GM21360 (cell line): ENCODE results near the gene SBDS.
"Not testable (repeated sequence)": the region's sequence is repeated elsewhere in the genome, so short reads cannot be mapped to it uniquely, and the experiment has no call there.

ENCODE experiments used
- ATAC-seq: cut with Tn5 transposase; IDR thresholded peaks from one replicate; pipeline ENCODE4 v1.9.1; 2021; ENCODE audit warnings: mild to moderate bottlenecking, moderate library complexity; ENCODE audit not compliant: unreplicated experiment

Gene SBDS

GRCh38 chr7:66996444-66997191, 1.2 kb upstream of the SBDS start, which contains the start of gene TYW1:
TSS of gene TYW1 (plus strand) at chr7:66996833. CDS start at chr7:66996979, 146 bp downstream.
- peak; percentile 82 for ATAC-seq

- not testable (repeated sequence) for ATAC-seq
Measured at GRCh38 chr7:66994691-66995049, 716 bp downstream of the SBDS start.

GRCh38 chr7:66994051-66994450, 1.3 kb downstream of the SBDS start:
- ATAC-seq = not testable (repeated sequence)

DNA sequence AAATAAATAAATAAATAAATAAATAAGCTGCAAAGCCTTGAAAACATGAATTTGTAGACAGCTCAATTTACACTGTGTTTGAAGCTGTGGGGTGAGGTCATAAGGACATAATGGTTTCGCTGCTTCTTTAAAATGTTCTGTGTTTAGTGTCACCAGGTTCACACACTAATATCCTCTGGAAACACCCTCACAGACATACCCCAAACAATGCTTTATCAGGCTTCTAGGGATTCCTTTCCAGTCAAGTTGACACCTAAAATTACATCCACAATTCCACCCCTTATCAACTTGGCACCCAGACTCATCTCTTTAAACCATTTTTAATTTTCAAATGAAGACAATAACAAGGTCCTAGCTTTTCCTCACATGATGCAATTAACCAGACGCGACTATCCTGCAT, 5.8 kb downstream of the SBDS start:
- ATAC-seq = not testable (repeated sequence)

DNA sequence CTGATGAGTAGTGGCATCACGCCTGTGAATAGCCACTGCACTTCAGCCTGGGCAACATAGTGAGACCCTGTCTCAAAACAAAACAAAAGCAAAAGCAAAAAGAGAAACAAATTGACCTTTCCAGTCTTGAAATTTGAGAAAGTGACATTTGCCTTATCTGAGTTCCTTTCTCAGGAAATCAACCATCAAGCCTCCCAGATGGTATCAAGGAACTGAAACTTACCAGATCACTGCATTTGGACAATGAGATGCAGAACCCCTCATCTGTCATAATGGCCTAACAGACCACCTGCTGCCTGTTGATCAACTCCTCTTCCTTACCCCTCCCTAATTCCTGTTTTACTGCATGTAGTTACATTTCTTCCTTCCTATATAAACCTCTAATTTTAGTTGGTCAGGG, 15.1 kb downstream of the SBDS start:
- ATAC-seq = not testable (repeated sequence)

DNA sequence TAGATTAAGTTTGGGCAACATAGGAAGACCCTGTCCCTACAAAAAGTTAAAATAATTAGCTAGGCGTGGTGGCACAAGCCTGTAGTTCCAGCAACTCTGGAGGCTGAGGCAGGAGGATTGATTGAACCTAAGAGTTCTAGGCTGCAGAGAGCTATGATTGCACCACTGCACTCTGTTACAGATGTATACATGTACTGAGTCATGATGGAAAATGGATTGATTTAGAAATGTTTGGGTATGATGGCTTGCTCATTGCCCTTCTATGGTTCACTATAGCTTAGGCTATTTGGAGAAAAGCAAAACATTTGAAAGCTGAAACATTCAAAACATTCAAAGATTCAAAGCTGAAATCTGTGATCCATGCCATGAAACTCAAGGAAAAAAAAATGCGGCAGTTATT, 16.4 kb downstream of the SBDS start:
- not testable (repeated sequence) for ATAC-seq

- not testable (repeated sequence) for ATAC-seq
Measured at GRCh38 chr7:66978312-66978711, 17.1 kb downstream of the SBDS start.

- no peak for ATAC-seq
Measured at GRCh38 chr7:66974986-66975590, 20.3 kb downstream of the SBDS start.

DNA sequence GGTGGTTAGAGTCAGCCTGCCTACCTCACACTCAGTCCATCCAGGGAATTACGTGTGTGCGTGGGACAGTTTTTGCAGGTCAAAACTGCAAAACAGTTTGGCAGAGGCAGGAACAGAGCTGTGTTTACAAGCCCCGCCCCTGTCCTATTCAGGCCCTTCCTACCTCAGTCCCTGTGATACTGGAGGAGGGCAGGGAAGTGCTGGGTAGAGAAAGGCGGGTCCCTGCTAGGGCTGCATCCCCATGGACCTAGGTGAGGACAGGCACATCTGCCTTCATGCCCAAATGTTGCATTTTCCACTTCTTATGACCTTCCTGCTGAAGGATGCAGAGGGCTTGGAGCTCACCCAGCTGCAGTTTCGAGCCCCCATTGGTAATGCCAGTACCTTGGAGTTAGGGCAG, 25.1 kb downstream of the SBDS start:
- ATAC-seq = no peak

GRCh38 chr7:66969001-66969400, 26.4 kb downstream of the SBDS start:
- not testable (repeated sequence) for ATAC-seq

GRCh38 chr7:66967029-66967428, 28.4 kb downstream of the SBDS start:
- ATAC-seq = no peak

GRCh38 chr7:66964411-66964810, 31.0 kb downstream of the SBDS start:
- ATAC-seq = no peak

- ATAC-seq = no peak
Measured at GRCh38 chr7:66961096-66961495, 34.3 kb downstream of the SBDS start.

DNA sequence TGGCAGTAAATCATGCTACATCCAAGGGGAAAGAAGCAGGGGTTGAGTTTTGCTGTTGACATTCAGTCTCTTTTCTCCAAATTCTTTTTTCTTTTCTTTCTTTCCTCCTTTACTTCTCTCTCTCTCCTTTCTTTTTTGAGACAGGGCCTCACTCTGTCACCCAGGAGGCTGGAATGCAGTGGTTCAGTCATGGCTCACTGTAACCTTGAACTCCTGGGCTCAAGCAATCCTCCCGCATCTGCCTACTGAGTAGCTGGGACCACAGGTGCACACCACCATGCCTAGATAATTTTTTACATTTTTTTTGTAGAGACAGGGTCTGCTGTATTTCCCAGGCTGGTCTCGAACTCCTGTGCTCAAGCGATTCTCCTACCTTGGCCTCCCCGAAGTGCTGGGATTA, 35.2 kb downstream of the SBDS start:
- no peak for ATAC-seq

DNA sequence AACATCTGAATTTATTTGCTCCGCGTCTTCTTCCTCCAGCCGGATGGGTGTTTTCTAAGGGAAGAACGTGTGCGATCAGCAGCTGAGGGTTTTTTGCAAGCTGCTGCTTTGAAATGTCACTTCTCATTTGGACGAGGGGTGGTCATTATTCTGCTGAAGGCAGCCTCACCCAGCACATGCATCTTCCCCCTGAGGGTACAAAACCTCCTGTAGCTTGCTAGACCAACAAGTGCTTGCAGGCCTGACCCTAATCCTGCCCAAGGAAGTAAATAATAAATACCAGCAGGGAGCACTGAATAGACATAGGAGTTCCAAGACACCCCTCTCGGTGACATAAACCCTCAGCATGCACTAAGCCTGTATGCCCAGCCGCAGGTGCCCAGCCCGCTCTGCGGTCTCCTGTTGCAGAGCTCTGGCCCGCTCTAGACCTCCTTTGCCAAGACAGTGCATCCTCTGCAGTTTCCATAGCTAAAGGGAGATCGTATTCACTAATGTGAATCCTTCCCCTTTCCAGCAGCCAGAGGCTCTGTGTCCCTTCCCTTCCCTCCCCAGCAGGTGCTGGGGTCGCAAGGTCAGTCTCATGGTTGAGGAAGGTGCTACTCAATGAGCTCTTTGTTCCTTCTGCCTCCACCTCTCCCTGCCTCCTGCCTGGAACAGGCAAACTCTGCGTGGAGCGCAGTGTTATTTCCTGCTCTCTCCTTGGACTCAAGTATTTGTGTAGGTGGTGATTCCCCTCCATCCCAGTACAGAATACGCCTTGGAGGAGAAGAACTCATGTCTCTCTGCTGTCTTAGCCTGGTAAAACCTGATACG, 36.6 kb downstream of the SBDS start:
- ATAC-seq = no peak

DNA sequence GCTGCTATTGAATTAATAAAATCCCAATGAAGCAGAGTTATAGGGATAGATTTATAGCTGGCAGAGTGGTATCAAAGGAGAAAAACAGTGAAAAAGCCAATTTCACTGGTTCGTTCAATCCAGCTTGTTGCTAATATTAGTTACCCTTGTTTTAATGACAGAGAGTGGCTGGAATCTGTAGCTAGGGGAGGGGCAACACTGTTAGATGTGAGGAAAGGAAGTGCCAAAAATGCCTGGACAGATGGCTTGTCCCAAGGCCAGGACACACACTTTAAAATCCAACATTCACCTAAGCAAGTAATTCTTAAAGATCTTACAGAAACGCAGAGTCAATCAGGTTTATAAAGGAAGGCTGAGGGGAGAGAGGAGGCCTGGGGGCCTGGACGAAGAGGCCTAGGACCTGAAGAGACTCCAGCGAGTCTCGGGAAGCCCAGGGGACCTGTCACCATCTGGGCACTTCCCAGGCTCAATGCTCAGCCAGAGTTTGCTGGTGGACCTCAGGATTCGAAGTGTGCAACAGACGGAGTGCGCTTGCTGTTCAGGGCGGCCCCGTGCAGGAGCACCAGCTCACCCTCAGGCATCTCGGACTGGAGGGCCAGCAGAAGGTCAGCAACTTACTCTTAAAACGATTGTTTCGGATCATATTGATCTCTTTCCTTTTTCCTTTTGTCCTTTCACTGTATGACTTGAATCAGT, 37.6 kb downstream of the SBDS start:
- ATAC-seq = no peak

GRCh38 chr7:66953044-66953427, 42.4 kb downstream of the SBDS start:
- no peak for ATAC-seq

DNA sequence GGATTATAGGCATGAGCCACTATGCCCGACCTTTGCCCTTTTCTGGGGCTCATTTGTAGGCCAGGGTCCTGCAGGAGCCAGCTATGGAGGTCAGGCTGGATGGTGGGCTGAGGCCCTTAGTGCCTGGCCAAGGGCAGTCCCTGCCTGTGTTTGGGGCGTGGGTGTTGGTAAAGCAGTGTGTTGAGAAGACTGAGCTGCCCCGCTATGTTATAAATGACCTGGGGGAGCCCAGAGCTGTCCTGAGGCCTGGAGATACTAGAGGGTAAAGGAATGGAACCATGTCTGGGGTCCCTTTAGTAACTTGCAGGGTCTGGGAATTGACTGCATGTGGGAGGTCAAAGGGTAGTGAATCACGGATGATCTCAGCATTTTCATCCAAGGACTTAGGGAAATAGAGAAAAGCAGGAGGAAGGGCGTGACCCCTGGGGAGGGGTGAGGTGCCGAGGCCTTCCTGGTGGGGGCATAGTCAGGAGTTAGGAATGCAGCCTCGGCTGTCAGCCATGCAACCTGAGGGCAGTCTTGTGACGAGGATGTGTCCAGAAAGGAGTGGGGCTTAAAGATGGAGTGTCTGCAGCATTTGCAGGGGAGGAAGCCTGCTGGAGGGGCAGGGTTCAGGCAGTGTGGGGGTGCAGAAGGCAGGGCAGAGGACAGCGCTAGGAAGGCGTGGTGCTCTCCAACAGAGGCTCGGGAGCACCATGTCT, 42.9 kb downstream of the SBDS start:
- ATAC-seq = no peak

GRCh38 chr7:66950763-66951162, 44.6 kb downstream of the SBDS start:
- no peak for ATAC-seq

GRCh38 chr7:66950311-66950710, 45.1 kb downstream of the SBDS start:
- no peak for ATAC-seq
